Trophoblast cell (in vitro differentiated cells and primary cell): Measurements from ENCODE around the gene VOPP1.

Experiments
- DNase-seq, 2 donors: peaks; one replicate each; pipeline ENCODE4 v3.0.0-alpha.2; 2016
- H2AFZ ChIP-seq: 2 replicates; pipeline ENCODE4 v1.6.1; 2013; ENCODE audit warnings: low read length, moderate library complexity, mild to moderate bottlenecking; ENCODE audit not compliant: insufficient read depth, poor library complexity
- H2AK5ac ChIP-seq: 2 replicates; pipeline ENCODE4 v1.6.1; 2013; ENCODE audit warnings: mild to moderate bottlenecking, low read length
- H2BK120ac ChIP-seq: 2 replicates; pipeline ENCODE4 v1.6.1; 2013; ENCODE audit warnings: low read length, mild to moderate bottlenecking, moderate library complexity; ENCODE audit not compliant: insufficient read depth, poor library complexity
- H2BK12ac ChIP-seq: 2 replicates; pipeline ENCODE4 v1.6.1; 2013; ENCODE audit warnings: mild to moderate bottlenecking, low read length, moderate library complexity
- H2BK5ac ChIP-seq: 2 replicates; pipeline ENCODE4 v1.6.1; 2013; ENCODE audit warnings: low read length, low read depth, moderate library complexity, mild to moderate bottlenecking; ENCODE audit not compliant: poor library complexity
- H3K14ac ChIP-seq: 2 replicates; pipeline ENCODE4 v1.6.1; 2013; ENCODE audit warnings: mild to moderate bottlenecking, low read length
- H3K18ac ChIP-seq: 2 replicates; pipeline ENCODE4 v1.6.1; 2013; ENCODE audit warnings: mild to moderate bottlenecking, low read length
- H3K23ac ChIP-seq: 2 replicates; pipeline ENCODE4 v1.6.1; 2013; ENCODE audit warnings: low read length
- H3K27ac ChIP-seq: 2 replicates; pipeline ENCODE4 v1.5.1; 2013; ENCODE audit warnings: low read depth, mild to moderate bottlenecking, inconsistent platforms, low read length, moderate library complexity
- H3K27me3 ChIP-seq: 2 replicates; pipeline ENCODE4 v1.6.1; 2013; ENCODE audit warnings: inconsistent platforms, mild to moderate bottlenecking, low read length, moderate library complexity; ENCODE audit not compliant: insufficient read depth
- H3K36me3 ChIP-seq, 2 experiments: 1 replicate in 1 of 2; 2 replicates in 1 of 2; pipeline ENCODE4 v1.6.1; 2013; ENCODE audit warnings: low read length in 2 of 2, mild to moderate bottlenecking in 2 of 2, moderate library complexity in 1 of 2; ENCODE audit not compliant: insufficient read depth in 2 of 2, control insufficient read depth in 1 of 2
- H3K4ac ChIP-seq: 2 replicates; pipeline ENCODE4 v1.6.1; 2013; ENCODE audit warnings: low read depth, mild to moderate bottlenecking, low read length, moderate library complexity
- H3K4me1 ChIP-seq, 2 experiments: 1 replicate in 1 of 2; 2 replicates in 1 of 2; pipeline ENCODE4 v1.6.1; 2013; ENCODE audit warnings: low read length in 2 of 2, mild to moderate bottlenecking in 2 of 2, moderate library complexity in 1 of 2; ENCODE audit not compliant: insufficient read depth in 2 of 2, control insufficient read depth in 1 of 2
- H3K4me2 ChIP-seq: 2 replicates; pipeline ENCODE4 v1.6.1; 2013; ENCODE audit warnings: inconsistent platforms, mild to moderate bottlenecking, low read length, moderate library complexity
- H3K4me3 ChIP-seq: 2 replicates; pipeline ENCODE4 v1.5.1; 2013; ENCODE audit warnings: mild to moderate bottlenecking, low read depth, low read length, inconsistent platforms
- H3K79me1 ChIP-seq: one replicate; pipeline ENCODE4 v1.6.1; 2013; ENCODE audit warnings: low read length
- H3K79me2 ChIP-seq: 2 replicates; pipeline ENCODE4 v1.6.1; 2013; ENCODE audit warnings: low read length, mild to moderate bottlenecking; ENCODE audit not compliant: control insufficient read depth, insufficient read depth, poor library complexity
- H3K9ac ChIP-seq: 2 replicates; pipeline ENCODE4 v1.6.1; 2013; ENCODE audit warnings: mild to moderate bottlenecking, low read length
- H3K9me3 ChIP-seq: 2 replicates; pipeline ENCODE4 v1.6.1; 2013; ENCODE audit warnings: low read depth, mild to moderate bottlenecking, control low read depth, inconsistent platforms, low read length; ENCODE audit not compliant: insufficient read depth
- H4K12ac ChIP-seq: 2 replicates; pipeline ENCODE4 v1.6.1; 2013; ENCODE audit warnings: low read depth, mild to moderate bottlenecking, low read length, moderate library complexity
- H4K8ac ChIP-seq: 2 replicates; pipeline ENCODE4 v1.6.1; 2013; ENCODE audit warnings: low read depth, mild to moderate bottlenecking, low read length, moderate library complexity
- H4K91ac ChIP-seq: one replicate; pipeline ENCODE4 v1.6.1; 2013; ENCODE audit warnings: low read depth, mild to moderate bottlenecking, low read length, moderate library complexity
- WGBS: extraction: QIAGEN DNeasy Blood & Tissue Kit; methylation state at CpG from one replicate; pipeline ENCODE4 v1.1.7; 2013; ENCODE audit warnings: missing lambda C conversion rate; ENCODE audit not compliant: insufficient read length, insufficient coverage; ENCODE audit errors: extremely low coverage; 5-methylcytosine and 5-hydroxymethylcytosine counted together

VOPP1 gene

DNA sequence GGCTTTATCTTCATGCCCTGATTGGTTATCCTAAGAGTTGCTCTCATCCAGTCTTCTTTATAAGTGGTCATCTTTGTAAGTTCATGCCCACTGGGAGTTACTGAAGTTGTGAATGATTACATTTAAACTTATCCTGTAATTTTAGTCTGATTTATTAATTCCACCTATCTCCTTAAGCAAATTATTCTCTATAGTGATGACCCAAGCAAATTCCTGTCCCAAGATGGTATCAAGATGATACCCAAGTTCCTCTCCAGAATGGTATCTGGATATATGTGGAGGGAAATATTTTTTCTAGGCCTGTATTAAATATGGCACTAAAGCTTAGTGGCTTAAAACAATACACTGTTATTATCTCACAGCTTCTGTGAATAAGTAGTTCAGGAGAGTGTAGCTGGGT, 22.6 kb upstream of the VOPP1 start:
- H3K36me3 ChIP-seq = no peaks in the 10 kb centered on the region
- no peak overlapping the region for H3K4ac ChIP-seq
- no peak overlapping the region for H2BK120ac ChIP-seq
- H3K27me3 ChIP-seq = no peaks in the 10 kb centered on the region
- no peaks in the 10 kb centered on the region for H3K79me2 ChIP-seq
- H3K18ac ChIP-seq = no peak overlapping the region
- no peak overlapping the region for H2AFZ ChIP-seq
- H2AK5ac ChIP-seq = no peak overlapping the region
- H2BK5ac ChIP-seq = no peak overlapping the region
- no peak for DNase-seq
- no peak overlapping the region for H3K9ac ChIP-seq
- no peaks in the 10 kb centered on the region for H3K4me1 ChIP-seq
- H3K79me1 ChIP-seq = no peaks in the 10 kb centered on the region
- H3K4me3 ChIP-seq = no peak overlapping the region
- H3K9me3 ChIP-seq = no peaks in the 10 kb centered on the region
- H4K8ac ChIP-seq = no peak overlapping the region
- H4K12ac ChIP-seq = no peak overlapping the region
- H3K23ac ChIP-seq = no peak overlapping the region
- H3K4me2 ChIP-seq = no peak overlapping the region
- no peak overlapping the region for H2BK12ac ChIP-seq
- H3K27ac ChIP-seq = no peak overlapping the region
- no peak overlapping the region for H4K91ac ChIP-seq
- no peak overlapping the region for H3K14ac ChIP-seq

DNA sequence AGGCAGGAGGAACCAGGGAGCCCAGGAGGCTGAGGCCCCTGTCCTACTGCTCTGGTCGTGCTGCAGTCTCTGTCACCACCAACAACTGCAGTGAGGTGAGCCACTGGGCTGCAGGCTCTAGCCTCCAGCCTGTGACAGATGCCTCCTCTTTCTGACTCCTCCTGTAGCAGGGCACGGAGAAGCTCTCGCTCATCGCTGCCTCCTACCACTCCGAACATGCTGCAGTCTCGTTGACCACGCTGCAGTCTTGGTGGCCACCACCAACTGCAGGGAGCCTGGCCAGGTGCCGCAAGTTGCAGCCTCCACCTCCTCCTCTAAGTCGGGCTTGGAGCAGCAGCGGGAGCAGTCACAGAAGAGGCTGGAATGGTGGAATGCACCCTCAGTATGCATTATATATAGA, 22.1 kb upstream of the VOPP1 start:
- H2BK5ac ChIP-seq = no peak overlapping the region
- no peak overlapping the region for H3K4me3 ChIP-seq
- no peak overlapping the region for H3K14ac ChIP-seq
- H4K8ac ChIP-seq = no peak overlapping the region
- DNase-seq = no peak
- H2AFZ ChIP-seq = no peak overlapping the region
- H3K18ac ChIP-seq = no peak overlapping the region
- WGBS = no CpG with 5 or more reads among the region's 10 CpGs
- H3K9me3 ChIP-seq = no peaks in the 10 kb centered on the region
- no peak overlapping the region for H3K23ac ChIP-seq
- no peak overlapping the region for H3K27ac ChIP-seq
- H3K9ac ChIP-seq = no peak overlapping the region
- no peak overlapping the region for H3K4ac ChIP-seq
- no peaks in the 10 kb centered on the region for H3K27me3 ChIP-seq
- H2AK5ac ChIP-seq = no peak overlapping the region
- no peaks in the 10 kb centered on the region for H3K4me1 ChIP-seq
- H2BK12ac ChIP-seq = no peak overlapping the region
- no peak overlapping the region for H3K4me2 ChIP-seq
- H4K91ac ChIP-seq = no peak overlapping the region
- H2BK120ac ChIP-seq = no peak overlapping the region
- H3K36me3 ChIP-seq = no peaks in the 10 kb centered on the region
- no peaks in the 10 kb centered on the region for H3K79me2 ChIP-seq
- H4K12ac ChIP-seq = no peak overlapping the region
- H3K79me1 ChIP-seq = no peaks in the 10 kb centered on the region

DNA sequence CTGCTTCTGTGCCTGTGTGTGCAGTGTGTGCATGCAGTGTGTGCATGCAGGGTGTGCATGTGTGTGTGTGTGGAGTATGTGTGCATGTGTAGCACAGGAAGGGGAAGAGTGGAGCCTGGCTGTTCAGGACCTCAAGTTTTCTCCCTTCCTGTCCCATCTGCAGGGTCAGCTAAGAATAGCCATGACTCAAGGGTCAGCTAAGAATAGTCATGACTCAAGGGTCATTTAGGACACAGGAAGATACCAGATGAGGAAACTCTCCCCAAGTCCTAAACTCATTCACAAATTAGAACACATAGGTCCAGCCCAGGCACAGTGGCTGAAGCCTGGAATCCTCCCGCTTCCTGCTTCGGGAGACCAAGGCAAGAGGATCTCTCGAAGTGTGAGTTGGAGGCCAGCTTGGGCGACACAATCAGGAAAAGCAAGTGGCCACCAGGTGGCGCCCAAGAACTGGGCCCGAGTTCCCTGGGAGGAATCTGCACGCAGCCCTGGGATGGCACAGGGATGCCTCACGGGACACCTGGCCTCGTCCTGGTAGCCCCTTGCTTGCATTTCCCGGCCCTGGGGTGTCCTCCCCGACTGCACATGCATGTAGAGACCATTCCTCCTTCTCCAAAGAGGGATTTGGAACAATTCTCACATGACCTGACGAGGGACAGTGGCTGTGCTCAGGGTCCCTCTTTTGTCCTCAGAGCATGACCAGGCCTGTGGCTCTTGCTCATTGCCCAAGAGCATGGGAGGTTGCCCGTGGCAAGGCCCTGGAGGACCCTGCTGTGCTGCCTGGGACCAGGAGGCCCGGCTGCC, 21.4 kb upstream of the VOPP1 start:
- Histone ChIP-seq H2AFZ (no peak overlapping the region), H4K91ac (no peak overlapping the region), H3K9me3 (no peaks in the 10 kb centered on the region), H3K27ac (no peak overlapping the region), H3K27me3 (no peaks in the 10 kb centered on the region), H3K4me3 (no peak overlapping the region), H3K9ac (no peak overlapping the region), H3K79me1 (no peaks in the 10 kb centered on the region), H3K14ac (no peak overlapping the region), H3K23ac (peak overlapping the region; percentile 28), H3K4ac (no peak overlapping the region), H2BK12ac (no peak overlapping the region), H2AK5ac (no peak overlapping the region), H3K4me2 (no peak overlapping the region), H2BK5ac (no peak overlapping the region), H4K12ac (no peak overlapping the region), H3K18ac (no peak overlapping the region), H2BK120ac (no peak overlapping the region), H4K8ac (no peak overlapping the region), H3K4me1 (no peaks in the 10 kb centered on the region), H3K36me3 (no peaks in the 10 kb centered on the region), H3K79me2 (no peaks in the 10 kb centered on the region)
- no CpG with 5 or more reads among the region's 14 CpGs for WGBS
- peak; percentile 71 to 93 for DNase-seq

DNA sequence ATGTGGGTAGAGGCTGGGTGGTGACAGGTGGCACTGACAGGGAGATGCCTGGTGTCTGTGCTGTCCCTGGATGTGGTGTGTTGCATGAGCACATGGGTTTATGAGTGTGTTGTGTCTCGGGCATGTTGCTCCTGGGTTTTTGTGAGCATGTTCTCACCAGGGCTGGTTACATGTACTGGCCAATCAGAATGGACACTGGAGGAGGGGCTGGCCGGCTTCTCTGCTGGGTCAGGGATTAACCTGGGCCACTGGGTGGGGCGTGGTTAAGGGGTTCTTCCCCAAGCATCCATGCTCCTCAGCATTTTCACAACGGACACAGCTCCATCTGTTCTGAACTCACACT, 20.8 kb upstream of the VOPP1 start:
- no peak overlapping the region for H2AK5ac ChIP-seq

More for the DNA sequence above, 20.8 kb upstream of the VOPP1 start:
- Histone ChIP-seq H3K14ac (no peak overlapping the region), H3K23ac (peak overlapping the region; percentile 28), H3K9me3 (no peaks in the 10 kb centered on the region), H3K4me3 (no peak overlapping the region), H4K8ac (no peak overlapping the region), H3K79me1 (no peaks in the 10 kb centered on the region), H3K27me3 (no peaks in the 10 kb centered on the region), H4K12ac (no peak overlapping the region), H3K79me2 (no peaks in the 10 kb centered on the region), H2BK120ac (no peak overlapping the region), H3K4ac (no peak overlapping the region), H3K4me2 (no peak overlapping the region), H3K18ac (no peak overlapping the region), H3K4me1 (no peaks in the 10 kb centered on the region), H2AFZ (no peak overlapping the region), H3K9ac (no peak overlapping the region), H3K36me3 (no peaks in the 10 kb centered on the region), H3K27ac (no peak overlapping the region), H4K91ac (no peak overlapping the region), H2BK12ac (no peak overlapping the region), H2BK5ac (no peak overlapping the region)
- no peak for DNase-seq
- WGBS = no CpG with 5 or more reads among the region's 4 CpGs
